Stimulated activated naive B cell treated with anti-CD40 and anti-IgM and Interleukin-4, amounts not matched to agents 10 μg/mL and 1 μg/mL and 100 μg/mL, for 72 hours (primary cell): Measurements from ENCODE around the gene WRAP73.
A peak's percentile ranks its signal among the peaks of the same experiment; 100 is the strongest.

Source experiments
- ATAC-seq, 2 donors: fragments of 150-1000 bp; cut with Tn5 transposase; replicated peaks; 2 replicates each; pipeline ENCODE4 v1.10.0; 2021; ENCODE audit warnings: moderate library complexity in 1 of 2
- DNase-seq: peaks from one replicate; pipeline ENCODE4 v3.0.0; 2021
- H3K27ac Mint-ChIP-seq: one replicate; pipeline ENCODE4 v1.8.0; 2022; ENCODE audit warnings: mild to moderate bottlenecking, mixed read lengths
- H3K27me3 Mint-ChIP-seq, 2 donors: one replicate each; pipeline ENCODE4 v1.8.0; 2022; ENCODE audit warnings: mixed read lengths in 2 of 2
- H3K36me3 Mint-ChIP-seq, 2 donors: one replicate each; pipeline ENCODE4 v1.8.0; 2022; ENCODE audit warnings: mixed read lengths in 2 of 2, mild to moderate bottlenecking in 1 of 2
- H3K4me1 Mint-ChIP-seq, 2 donors: one replicate each; pipeline ENCODE4 v1.8.0; 2022; ENCODE audit warnings: mixed read lengths in 2 of 2, mild to moderate bottlenecking in 1 of 2
- H3K4me3 Mint-ChIP-seq, 2 donors: one replicate each; pipeline ENCODE4 v1.8.0; 2022; ENCODE audit warnings: mild to moderate bottlenecking in 2 of 2, mixed read lengths in 2 of 2, moderate library complexity in 1 of 2
- H3K9me3 Mint-ChIP-seq, 2 donors: one replicate each; pipeline ENCODE4 v1.8.0; 2022; ENCODE audit warnings: mixed read lengths in 2 of 2, mild to moderate bottlenecking in 1 of 2

Gene WRAP73

DNA sequence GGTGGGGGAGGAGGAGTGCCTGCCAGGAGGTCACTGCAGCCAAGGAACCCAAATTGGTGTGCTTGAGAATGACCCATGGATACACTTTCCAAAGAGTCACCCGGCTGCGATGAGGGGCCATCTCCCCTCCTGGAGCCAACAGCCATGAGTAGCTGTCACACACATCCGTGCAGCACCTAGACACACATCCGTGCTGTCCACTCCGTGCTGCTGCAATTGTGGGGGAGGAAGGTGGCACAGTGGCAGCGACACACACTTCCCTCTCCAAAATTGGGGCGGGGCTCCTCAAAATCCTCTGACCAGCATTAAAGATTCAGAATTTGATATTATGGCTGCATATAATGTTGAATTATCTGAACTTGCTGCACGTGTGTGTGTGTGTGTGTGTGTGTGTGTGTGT lies 18.2 kb upstream of the WRAP73 start:
- Mint-ChIP-seq H3K27me3 (peaks cover 30 to 33% of the 10 kb centered on the region in 2 donors), H3K9me3 (no peaks in the 10 kb centered on the region), H3K4me1 (peaks cover 43 to 71% of the 10 kb centered on the region in 2 donors), H3K27ac (no peak overlapping the region), H3K4me3 (no peak overlapping the region), H3K36me3 (peaks cover 0 to 1% of the 10 kb centered on the region in 2 donors)
- no peak for ATAC-seq
- no peak for DNase-seq

- ATAC-seq (no peak), DNase-seq (no peak)
- H3K4me3 Mint-ChIP-seq: no peak overlapping the region
- H3K9me3 Mint-ChIP-seq: no peaks in the 10 kb centered on the region
- H3K27ac Mint-ChIP-seq: no peak overlapping the region
- peaks cover 15 to 28% of the 10 kb centered on the region in 2 donors for H3K27me3 Mint-ChIP-seq
- peaks cover 0 to 1% of the 10 kb centered on the region in 2 donors for H3K36me3 Mint-ChIP-seq
- H3K4me1 Mint-ChIP-seq: peaks cover 28 to 50% of the 10 kb centered on the region in 2 donors
Measured at GRCh38 chr1:3664700-3665375, 14.9 kb upstream of the WRAP73 start.

DNA sequence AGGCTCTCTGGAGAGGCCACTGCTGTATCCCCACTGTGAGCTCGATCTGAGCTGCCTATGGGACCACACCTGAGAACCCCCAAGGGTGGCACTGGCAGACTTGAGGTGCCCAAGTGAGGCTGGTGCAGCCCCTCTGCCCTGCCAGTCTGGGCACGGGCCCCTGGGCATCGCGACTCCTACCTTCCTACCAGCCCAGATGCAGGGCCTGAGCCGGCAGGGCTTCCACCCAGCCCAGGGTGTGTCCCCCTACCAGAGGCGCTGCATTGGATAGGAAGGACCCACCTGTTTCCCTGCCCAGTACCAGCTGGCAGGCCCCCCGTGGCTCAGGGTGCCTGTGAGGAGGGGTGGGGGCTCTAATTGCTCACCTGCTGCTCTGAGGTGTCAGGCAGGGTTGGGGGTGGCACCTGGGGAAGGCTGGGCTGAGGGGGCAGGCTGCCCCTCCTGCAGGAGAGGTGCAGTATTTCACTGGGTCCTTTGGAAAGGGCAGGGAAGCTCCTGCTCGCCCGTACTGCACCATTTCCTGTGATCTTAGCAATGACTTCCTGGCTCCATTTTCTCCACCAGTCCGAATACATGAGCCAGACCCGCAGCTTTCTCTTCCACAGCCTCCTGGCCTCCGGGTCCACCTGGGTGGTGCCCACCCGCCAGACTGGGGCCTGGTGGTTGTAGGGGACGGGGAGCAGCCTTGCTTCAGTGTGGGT lies 14.2 kb upstream of the WRAP73 start:
- peaks cover 0 to 1% of the 10 kb centered on the region in 2 donors for H3K36me3 Mint-ChIP-seq
- DNase-seq (no peak), ATAC-seq (no peak)
- no peaks in the 10 kb centered on the region for H3K9me3 Mint-ChIP-seq
- no peak overlapping the region for H3K4me3 Mint-ChIP-seq
- H3K27me3 Mint-ChIP-seq: peaks cover 12 to 30% of the 10 kb centered on the region in 2 donors
- H3K27ac Mint-ChIP-seq: no peak overlapping the region
- peaks cover 28 to 50% of the 10 kb centered on the region in 2 donors for H3K4me1 Mint-ChIP-seq

DNA sequence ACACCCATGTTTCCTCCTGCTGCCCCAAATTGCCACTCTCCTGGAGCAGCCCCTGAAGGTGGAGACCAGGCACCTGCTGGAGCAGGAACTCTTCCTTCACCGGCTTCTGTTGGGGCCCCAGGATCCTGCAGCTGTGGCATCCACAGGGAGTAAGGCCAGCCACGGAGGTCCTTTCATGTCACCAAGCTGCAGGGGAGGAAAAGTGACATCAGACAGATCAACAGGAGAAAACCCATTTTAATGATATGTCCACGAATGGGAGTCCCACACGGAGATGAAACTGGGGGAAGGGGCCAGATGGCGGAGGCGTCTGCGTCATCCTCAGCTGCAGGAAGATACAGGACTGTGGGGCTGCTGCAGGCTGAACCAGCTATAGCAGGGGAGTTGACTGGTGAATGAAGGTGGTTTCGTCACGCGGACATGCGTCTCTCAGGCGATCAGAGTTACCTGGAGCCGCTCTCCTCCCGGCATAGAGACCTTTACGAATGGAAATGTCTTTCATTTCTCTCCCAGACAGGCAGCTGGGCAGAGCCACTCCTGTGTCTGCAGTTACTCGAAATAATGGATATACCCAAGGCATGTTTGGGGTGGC lies 12.3 kb upstream of the WRAP73 start:
- H3K27me3 Mint-ChIP-seq: peaks cover 18 to 39% of the 10 kb centered on the region in 2 donors
- peaks cover 26 to 41% of the 10 kb centered on the region in 2 donors for H3K4me1 Mint-ChIP-seq
- H3K36me3 Mint-ChIP-seq: peaks cover 0 to 3% of the 10 kb centered on the region in 2 donors
- H3K4me3 Mint-ChIP-seq: no peak overlapping the region
- ATAC-seq (no peak), DNase-seq (no peak)
- no peak overlapping the region for H3K27ac Mint-ChIP-seq
- H3K9me3 Mint-ChIP-seq: no peaks in the 10 kb centered on the region

GRCh38 chr1:3661631-3662030 lies 11.7 kb upstream of the WRAP73 start:
- Mint-ChIP-seq H3K4me3 (no peak overlapping the region), H3K27me3 (peaks cover 18 to 40% of the 10 kb centered on the region in 2 donors), H3K36me3 (peaks cover 0 to 3% of the 10 kb centered on the region in 2 donors), H3K27ac (no peak overlapping the region), H3K9me3 (no peaks in the 10 kb centered on the region), H3K4me1 (peaks cover 26 to 41% of the 10 kb centered on the region in 2 donors)
- no peak for ATAC-seq
- DNase-seq: no peak

- H3K36me3 Mint-ChIP-seq: peaks cover 0 to 3% of the 10 kb centered on the region in 2 donors
- H3K27me3 Mint-ChIP-seq: peaks cover 18 to 50% of the 10 kb centered on the region in 2 donors
- DNase-seq (no peak), ATAC-seq (no peak)
- no peak overlapping the region for H3K4me3 Mint-ChIP-seq
- H3K27ac Mint-ChIP-seq: no peak overlapping the region
- H3K4me1 Mint-ChIP-seq: peaks cover 25 to 43% of the 10 kb centered on the region in 2 donors
- no peaks in the 10 kb centered on the region for H3K9me3 Mint-ChIP-seq
Measured at GRCh38 chr1:3660704-3661103, 10.8 kb upstream of the WRAP73 start.

- DNase-seq (no peak), ATAC-seq (no peak)
- H3K9me3 Mint-ChIP-seq: no peaks in the 10 kb centered on the region
- peaks cover 0 to 3% of the 10 kb centered on the region in 2 donors for H3K36me3 Mint-ChIP-seq
- H3K4me3 Mint-ChIP-seq: no peak overlapping the region
- peaks cover 23 to 30% of the 10 kb centered on the region in 2 donors for H3K4me1 Mint-ChIP-seq
- peaks cover 31 to 66% of the 10 kb centered on the region in 2 donors for H3K27me3 Mint-ChIP-seq
- H3K27ac Mint-ChIP-seq: no peak overlapping the region
Measured at GRCh38 chr1:3659093-3659492, 9.2 kb upstream of the WRAP73 start.

DNA sequence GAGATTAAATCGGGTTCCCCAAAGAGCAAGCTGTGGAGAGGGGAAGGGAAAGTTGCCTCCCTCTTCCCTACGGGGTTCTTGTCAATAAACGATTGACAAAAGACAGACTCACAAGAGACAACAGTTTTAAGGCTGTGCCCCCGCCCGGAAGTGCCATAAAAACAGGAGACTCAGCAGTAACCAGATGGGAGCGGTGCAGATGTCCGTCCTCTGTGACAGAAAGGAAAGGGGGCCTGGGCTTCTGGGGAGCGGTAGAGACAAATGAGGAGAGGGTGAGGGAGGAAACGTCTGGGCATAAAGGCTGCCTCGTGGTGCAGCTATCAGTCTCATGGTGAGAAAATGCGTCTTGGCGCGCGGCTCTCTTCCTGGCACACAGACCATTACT lies 8.3 kb upstream of the WRAP73 start:
- Mint-ChIP-seq H3K4me3 (no peak overlapping the region), H3K27me3 (peaks cover 40 to 72% of the 10 kb centered on the region in 2 donors), H3K4me1 (peaks cover 22 to 33% of the 10 kb centered on the region in 2 donors), H3K36me3 (peaks cover 0 to 3% of the 10 kb centered on the region in 2 donors), H3K9me3 (no peaks in the 10 kb centered on the region), H3K27ac (peak overlapping the region; percentile 38)
- DNase-seq: no peak
- no peak for ATAC-seq

DNA sequence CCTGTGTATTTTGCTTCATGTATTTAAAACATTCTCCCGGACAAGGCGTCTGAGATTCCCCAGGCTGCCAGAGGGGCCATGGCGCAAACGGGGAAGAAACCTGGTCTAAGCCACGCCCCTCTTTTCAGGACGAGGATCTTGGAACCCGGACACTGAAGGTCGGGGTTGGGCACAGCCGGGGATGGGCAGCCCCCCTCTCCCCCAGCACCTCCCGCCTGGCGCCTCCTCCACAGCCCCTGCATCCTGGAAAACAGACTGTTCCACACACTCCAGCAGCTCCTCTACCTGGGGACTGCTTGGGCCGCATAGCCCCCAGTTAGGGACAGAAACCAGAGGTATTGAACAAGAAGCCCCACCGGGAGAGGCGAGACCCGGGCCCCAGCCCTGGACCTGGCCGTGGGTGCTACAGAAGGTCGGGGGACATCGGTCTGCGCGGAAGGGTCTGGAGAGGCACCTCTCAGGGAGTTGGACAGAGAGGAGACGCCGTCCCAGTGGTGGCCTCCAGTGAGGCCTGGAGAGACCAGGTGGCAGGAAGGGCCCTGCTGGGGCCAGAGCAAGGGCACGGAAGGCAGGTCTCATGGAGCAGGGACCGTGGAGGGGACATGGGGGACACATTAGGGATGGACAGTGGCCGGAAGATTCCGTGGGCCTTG lies 7.8 kb upstream of the WRAP73 start:
- Mint-ChIP-seq H3K4me1 (peaks cover 20 to 37% of the 10 kb centered on the region in 2 donors), H3K27me3 (peaks cover 42 to 73% of the 10 kb centered on the region in 2 donors), H3K4me3 (no peak overlapping the region)

DNA sequence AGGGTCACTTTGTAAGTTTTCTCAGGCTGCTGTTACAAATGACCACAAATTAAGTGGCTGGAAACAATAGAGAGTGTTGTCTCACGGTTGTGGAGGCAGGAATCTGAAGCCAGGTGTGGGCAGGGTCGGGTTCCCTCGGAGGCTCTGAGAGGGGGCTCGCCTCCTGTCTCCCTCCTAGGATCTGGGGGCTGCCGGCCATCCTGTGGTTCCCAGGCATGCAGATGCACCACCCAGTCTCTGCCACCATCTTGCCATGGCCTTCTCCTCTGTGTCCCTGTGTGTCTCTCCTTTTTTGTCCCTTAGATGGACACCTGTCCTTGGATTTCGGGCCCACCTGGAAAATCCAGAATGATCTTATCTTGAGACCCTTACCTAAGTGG lies 7.2 kb upstream of the WRAP73 start:
- DNase-seq (no peak), ATAC-seq (peak; percentile 20 to 28)
- H3K36me3 Mint-ChIP-seq: peaks cover 0 to 3% of the 10 kb centered on the region in 2 donors
- peaks cover 20 to 37% of the 10 kb centered on the region in 2 donors for H3K4me1 Mint-ChIP-seq
- peak overlapping the region in 1 of 2 donors; percentile 17 for H3K4me3 Mint-ChIP-seq
- peaks cover 42 to 71% of the 10 kb centered on the region in 2 donors for H3K27me3 Mint-ChIP-seq
- peak overlapping the region; percentile 9 for H3K27ac Mint-ChIP-seq
- H3K9me3 Mint-ChIP-seq: no peaks in the 10 kb centered on the region

More for the DNA sequence above, 7.8 kb upstream of the WRAP73 start:
- Mint-ChIP-seq H3K27ac (peak overlapping the region; percentile 44), H3K9me3 (no peaks in the 10 kb centered on the region), H3K36me3 (peaks cover 0 to 3% of the 10 kb centered on the region in 2 donors)
- DNase-seq (no peak), ATAC-seq (no peak)

GRCh38 chr1:3656450-3657095 lies 6.7 kb upstream of the WRAP73 start:
- H3K4me1 Mint-ChIP-seq: peaks cover 20 to 38% of the 10 kb centered on the region in 2 donors
- no peaks in the 10 kb centered on the region for H3K9me3 Mint-ChIP-seq
- peak overlapping the region; percentile 9 for H3K27ac Mint-ChIP-seq
- ATAC-seq: peak; percentile 89 to 94
- peak overlapping the region in 1 of 2 donors; percentile 17 for H3K4me3 Mint-ChIP-seq
- peaks cover 42 to 73% of the 10 kb centered on the region in 2 donors for H3K27me3 Mint-ChIP-seq
- H3K36me3 Mint-ChIP-seq: peaks cover 0 to 3% of the 10 kb centered on the region in 2 donors
- no peak for DNase-seq

- Mint-ChIP-seq H3K9me3 (no peaks in the 10 kb centered on the region), H3K27ac (no peak overlapping the region)
- no peak for DNase-seq
Measured at GRCh38 chr1:3654549-3655281, 4.8 kb upstream of the WRAP73 start.

DNA sequence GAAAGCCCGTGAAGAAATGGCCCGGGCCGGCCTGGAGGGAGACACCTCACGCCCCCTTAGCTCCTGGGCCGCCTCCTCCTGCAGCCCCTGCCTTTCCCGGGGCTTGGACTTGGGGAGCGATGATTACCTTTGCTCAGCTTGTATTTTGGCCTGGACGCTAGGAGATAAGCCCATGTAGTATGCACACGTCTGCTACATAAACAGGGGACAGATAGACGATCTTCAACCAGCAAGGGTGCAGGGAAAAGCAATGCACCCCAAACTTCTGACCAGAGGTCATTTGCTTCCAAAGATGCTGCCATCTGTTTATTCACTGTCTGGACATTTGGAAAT lies 3.3 kb upstream of the WRAP73 start:
- ATAC-seq (no peak), DNase-seq (no peak)
- H3K9me3 Mint-ChIP-seq: no peaks in the 10 kb centered on the region
- H3K27me3 Mint-ChIP-seq: peaks cover 37 to 67% of the 10 kb centered on the region in 2 donors
- peaks cover 25 to 63% of the 10 kb centered on the region in 2 donors for H3K4me1 Mint-ChIP-seq
- H3K36me3 Mint-ChIP-seq: peaks cover 0 to 2% of the 10 kb centered on the region in 2 donors
- peak overlapping the region; percentile 37 to 39 for H3K4me3 Mint-ChIP-seq
- no peak overlapping the region for H3K27ac Mint-ChIP-seq

More at GRCh38 chr1:3654549-3655281, 4.8 kb upstream of the WRAP73 start:
- H3K36me3 Mint-ChIP-seq: peaks cover 0 to 3% of the 10 kb centered on the region in 2 donors
- ATAC-seq: no peak
- peaks cover 48 to 78% of the 10 kb centered on the region in 2 donors for H3K27me3 Mint-ChIP-seq
- peaks cover 25 to 52% of the 10 kb centered on the region in 2 donors for H3K4me1 Mint-ChIP-seq
- H3K4me3 Mint-ChIP-seq: no peak overlapping the region
